Left forelimb (tissue), 1 donor: Measurements from ENCODE around the gene ELMOD1.
A peak's percentile ranks its signal among the peaks of the same experiment; 100 is the strongest.
"Not testable (repeated sequence)": the region's sequence is repeated elsewhere in the genome, so short reads cannot be mapped to it uniquely, and the experiment has no call there.

Experiments
- DNase-seq: peaks from one replicate; pipeline ENCODE4 v3.0.0-alpha.2; 2018; ENCODE audit warnings: low spot score

The ELMOD1 gene

GRCh38 chr11:107590460-107591377 is at the start of gene ELMOD1:
ELMOD1 (plus strand) TSS chr11:107591147; CDS start chr11:107618190, 27,043 bp downstream.
- peak; percentile 80 for DNase-seq

DNA sequence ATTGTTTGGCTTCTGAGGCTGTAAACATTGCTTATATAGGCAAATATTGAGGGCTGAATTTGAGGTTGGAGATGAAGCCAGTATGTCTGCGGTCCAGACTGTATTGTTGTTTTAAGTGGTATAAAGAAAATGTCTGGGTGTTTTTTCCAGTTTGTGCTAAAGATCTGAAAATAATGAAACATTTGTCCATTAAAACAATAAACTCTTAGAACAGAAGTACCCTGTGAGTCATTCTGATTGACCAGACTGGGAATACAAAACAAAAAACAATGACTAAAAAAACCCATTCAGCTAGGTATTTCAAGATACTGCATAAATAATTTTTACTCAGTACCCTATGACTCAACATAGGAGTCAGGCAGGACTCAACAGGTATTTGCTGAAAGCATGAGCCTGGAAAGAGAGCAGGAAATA is 45.8 kb upstream of the ELMOD1 start:
- DNase-seq: no peak

DNA sequence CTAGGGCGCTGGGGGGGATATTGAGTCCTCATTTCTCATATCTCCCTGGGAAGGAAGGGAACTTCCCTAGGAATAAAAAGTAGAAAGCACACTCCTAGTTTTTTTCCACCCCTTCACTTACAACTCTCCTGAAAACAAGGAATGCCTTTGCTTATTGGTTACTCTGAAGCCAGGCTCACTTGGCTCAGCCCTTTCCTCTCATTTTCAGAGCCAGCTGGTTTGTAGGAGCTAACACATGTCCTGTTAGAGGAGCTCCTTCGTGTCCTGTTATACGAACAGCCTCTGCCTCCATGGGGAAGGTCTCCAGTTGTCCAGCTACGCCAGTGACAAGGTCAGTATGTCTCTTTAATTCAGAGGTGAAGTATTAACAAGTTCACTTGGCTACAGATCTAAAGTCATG is 43.0 kb upstream of the ELMOD1 start:
- DNase-seq: no peak

DNA sequence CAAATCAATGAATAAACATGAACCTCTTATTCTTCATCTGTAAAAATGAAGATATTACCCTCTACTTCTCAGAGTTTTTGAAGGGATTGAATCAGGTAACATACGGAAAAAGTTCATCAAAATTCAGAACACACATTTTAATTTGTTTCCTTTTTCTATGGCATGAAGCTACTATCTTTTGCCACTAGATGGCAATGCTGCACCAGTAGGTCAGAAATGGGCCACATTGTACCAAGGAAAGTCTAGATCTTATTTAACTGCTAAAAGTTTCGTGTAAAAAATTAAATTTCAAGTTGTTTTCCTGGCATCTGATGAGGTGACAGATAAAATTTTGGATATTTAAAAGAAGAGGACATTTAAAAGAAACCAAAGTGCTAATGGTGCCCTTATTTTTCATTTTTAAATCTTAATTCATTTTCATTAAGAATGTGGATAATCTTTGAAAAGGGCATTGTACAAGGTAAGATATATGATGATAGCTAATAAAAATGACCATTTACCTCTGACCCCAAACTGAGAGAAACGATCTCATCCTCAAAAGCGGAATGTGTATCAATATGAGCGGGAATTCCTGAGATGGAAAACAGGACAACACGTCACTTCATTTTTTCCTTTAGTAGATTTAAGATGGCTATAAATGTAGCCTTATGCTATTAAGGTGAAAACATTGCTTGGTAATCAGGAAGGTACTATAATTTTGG is 41.5 kb upstream of the ELMOD1 start:
- no peak for DNase-seq

DNA sequence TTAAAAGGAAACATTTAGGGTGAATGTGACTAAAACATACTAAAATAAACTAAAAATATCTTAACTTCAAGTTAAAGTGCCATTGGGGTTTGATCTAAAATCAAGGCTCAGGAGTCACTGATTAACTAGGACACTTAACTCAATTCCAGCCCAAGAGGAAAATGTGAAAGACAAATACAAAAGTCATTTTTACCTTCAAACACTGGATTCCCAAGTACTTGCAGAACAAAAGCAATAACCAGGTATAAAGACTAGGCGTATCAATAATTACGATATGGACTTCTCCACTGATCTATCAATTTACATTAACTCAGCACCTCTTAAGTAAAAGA is 41.0 kb upstream of the ELMOD1 start:
- no peak for DNase-seq

- no peak for DNase-seq
Observed at GRCh38 chr11:107550304-107550703, 40.6 kb upstream of the ELMOD1 start.

DNA sequence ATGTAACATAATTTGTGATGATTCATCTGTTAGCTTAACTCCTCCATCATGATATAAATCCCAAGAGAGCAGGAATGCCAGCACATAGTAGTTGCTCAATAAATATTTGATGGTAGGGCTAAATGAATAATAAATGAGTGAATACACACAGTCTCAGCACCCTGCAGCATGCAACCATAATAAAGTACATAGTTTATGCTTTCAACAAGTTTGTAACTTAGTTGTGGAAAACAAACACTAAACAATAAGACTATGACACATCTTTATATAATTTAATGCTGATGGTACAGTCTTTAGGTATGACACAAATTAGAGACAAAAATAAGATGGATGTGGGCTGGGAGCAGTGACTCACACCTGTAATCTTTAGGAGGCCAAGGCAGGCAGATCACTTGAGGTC is 29.3 kb upstream of the ELMOD1 start:
- DNase-seq: no peak

DNA sequence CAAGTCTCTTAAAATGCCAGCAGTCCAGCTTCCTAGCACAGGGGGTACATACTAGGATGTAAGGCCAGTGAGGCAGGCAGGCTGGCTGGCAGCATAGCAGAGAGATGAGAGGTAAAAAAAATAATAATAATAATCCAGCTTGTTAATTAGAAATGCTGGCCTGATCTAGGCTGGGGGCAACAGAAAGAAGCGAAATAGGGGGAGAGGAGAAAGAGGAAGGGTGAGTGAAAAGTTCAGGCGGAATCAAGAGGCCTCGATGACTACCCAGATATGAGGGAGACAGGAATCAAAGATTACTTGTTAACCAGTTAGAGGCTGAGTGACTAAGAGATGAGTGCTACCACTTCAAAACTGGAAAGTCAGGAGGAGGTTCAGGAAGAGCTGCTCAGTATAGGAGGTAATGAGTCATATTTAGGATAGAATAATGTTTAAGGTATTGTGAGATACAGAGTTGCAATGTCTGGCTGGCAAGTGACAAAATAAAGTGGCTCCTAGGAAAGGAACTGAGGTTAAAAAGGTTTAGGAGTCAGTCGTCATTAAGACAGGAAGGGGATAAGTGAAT is 28.2 kb upstream of the ELMOD1 start:
- DNase-seq: no peak

GRCh38 chr11:107563702-107564101 is 27.2 kb upstream of the ELMOD1 start:
- DNase-seq: no peak

GRCh38 chr11:107564877-107565218 is 26.1 kb upstream of the ELMOD1 start:
- no peak for DNase-seq

GRCh38 chr11:107565219-107565937 is 25.6 kb upstream of the ELMOD1 start, which contains the start of gene ALKBH8:
ALKBH8 (minus strand) TSS chr11:107565735; CDS start chr11:107560893, 4,842 bp downstream.
- DNase-seq: peak; percentile 89

- DNase-seq: not testable (repeated sequence)
Observed at GRCh38 chr11:107565955-107566501, 24.9 kb upstream of the ELMOD1 start.

DNA sequence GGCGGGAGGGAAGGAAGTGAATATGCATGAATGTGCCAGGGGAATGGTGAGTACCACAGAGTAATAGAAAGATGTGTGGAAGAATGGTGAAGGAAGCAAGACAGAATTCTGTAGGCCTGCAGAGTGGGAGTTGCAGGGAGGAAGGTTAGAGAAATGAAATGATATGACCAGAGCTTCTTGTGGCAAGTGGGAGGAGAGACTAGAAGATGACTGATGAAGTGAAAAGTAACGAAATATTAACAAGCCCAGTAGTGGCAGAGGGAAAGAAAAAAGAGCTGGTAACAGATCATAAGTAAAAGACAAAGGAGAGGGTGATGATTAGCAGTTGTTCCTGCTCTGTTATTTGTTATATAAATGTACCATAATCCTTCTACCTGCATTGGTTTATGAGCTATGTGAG is 24.4 kb upstream of the ELMOD1 start:
- no peak for DNase-seq

- DNase-seq: no peak
Observed at GRCh38 chr11:107567739-107568335, 23.1 kb upstream of the ELMOD1 start.

DNA sequence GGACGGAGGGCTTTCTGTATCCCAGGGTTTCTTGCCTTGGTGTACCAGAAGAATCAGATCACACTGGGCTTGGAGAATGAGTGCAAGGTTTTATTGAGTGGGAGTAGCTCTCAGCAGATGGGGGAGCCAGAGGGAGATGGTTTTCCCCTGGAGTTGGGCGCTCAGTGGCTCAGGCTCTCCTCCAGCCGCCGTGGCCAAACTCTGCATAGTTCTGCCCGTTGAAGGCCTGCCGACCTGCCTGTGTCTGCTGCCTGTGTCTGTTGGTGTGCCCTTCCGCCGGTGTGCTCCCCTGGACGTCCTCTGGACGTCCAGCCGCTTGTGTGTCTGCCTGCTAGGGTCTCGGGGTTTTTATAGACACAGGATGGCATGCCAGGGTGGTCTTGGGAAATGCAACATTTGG is 20.9 kb upstream of the ELMOD1 start:
- no peak for DNase-seq

DNA sequence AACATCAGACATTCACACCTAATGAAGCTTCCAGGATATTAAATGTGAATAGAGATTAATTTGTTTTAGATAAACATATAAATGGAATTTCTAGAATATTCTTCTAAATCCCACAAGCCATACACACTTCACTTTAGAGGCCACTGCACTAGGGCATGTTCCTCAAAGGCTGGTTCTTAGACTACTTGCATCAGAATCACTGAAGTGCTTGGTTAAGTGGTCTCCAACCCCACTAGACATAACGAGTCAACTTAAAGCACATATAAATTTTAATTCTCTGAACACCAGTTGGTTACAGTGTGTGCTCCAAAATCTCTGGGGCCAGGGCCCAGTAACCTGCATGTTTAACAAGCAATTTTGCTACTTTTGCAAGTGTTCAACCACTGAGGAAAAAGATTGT is 17.5 kb upstream of the ELMOD1 start:
- no peak for DNase-seq

GRCh38 chr11:107576497-107577345 is 14.2 kb upstream of the ELMOD1 start:
- not testable (repeated sequence) for DNase-seq

DNA sequence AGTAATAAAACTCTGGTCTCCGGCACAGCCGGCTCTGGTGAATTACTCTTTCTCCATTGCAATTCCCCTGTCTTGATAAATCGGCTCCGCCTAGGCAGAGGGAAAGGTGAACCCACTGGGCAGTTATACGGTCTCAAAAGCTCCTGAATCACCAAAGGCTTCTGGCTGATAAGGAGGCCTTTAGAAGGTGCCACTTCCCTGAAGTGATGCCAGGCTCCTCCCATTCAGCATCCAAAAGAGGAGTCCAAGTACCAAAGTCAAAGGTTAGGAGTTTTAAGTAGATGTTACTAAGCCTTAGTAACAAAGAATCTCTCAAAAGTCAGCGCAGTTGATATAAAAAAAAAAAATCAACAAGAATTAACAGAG is 13.6 kb upstream of the ELMOD1 start:
- DNase-seq: no peak

DNA sequence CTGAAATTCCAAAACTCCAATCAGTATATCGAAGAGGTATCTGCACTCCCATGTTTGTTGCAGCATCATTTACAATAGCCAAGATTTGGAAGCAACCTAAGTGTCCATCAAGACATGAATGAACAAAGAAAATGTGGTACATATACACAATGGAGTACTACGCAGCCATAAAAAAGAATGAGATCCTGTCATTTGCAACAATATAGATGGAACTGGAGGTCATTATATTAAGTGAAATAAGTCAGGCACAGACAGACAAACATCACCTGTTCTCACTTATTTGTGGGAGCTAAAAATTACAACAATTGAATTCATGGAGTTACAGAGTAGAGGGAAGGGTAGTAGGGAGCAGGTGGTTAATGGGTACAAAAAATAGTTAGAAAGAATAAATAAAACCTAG is 11.8 kb upstream of the ELMOD1 start:
- not testable (repeated sequence) for DNase-seq

DNA sequence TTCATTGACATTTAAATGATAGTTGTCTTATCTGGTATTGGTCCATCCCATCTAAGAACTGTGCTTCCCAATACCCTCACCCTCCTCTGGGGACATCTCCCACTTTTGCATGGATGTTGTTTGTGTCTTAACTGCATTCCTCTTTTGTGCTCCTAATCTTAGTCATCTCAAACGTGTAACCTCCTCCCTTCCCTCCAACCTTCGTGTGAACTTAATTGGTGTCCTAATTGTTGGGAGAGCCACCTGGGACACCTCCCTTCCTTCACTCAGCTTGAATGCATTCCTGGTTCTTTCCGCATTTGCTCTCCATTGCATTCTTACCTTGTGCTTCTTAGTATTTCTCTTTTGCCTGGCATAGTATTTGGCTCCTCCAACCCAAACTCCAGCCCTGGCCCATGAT is 9.8 kb upstream of the ELMOD1 start:
- no peak for DNase-seq
